HG03095 (cell line): Measurements from ENCODE around the gene KCNK16.

ENCODE experiments used
- ATAC-seq: cut with Tn5 transposase; IDR thresholded peaks from one replicate; pipeline ENCODE4 v1.9.1; 2021; ENCODE audit warnings: moderate library complexity; ENCODE audit not compliant: unreplicated experiment

KCNK16 gene

DNA sequence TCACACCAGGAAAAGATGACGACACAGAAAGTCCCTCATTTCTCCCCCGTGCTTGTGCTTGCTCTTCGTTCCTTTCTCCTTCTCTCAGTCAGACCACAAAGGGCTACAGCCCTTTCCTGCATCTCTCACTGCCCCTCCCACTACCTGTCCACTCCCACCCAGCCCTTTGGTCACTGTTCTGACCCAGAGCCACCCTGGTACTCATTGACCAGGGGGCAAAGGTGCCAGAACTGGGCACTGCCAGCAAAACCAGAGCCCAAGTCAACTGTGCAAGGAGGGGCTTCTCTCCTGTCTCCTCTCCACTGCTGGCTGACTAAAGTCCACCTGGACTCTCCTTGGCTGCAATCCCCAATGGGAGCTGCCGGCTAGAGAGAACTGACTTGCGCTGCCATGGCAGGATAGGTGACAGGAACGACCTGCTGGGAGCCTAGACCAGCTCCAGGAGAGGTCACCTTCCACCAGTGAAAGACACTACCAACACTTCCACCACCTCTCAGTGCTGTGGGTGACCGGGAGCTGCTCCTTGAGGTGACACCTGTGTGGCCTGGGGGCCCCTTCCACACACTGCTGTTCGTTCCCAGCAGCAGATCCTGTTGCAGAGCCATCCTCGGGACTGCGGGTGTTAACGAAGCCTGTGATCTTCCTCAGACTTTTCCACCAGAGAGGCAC lies 41.1 kb downstream of the KCNK16 start:
- no peak for ATAC-seq

DNA sequence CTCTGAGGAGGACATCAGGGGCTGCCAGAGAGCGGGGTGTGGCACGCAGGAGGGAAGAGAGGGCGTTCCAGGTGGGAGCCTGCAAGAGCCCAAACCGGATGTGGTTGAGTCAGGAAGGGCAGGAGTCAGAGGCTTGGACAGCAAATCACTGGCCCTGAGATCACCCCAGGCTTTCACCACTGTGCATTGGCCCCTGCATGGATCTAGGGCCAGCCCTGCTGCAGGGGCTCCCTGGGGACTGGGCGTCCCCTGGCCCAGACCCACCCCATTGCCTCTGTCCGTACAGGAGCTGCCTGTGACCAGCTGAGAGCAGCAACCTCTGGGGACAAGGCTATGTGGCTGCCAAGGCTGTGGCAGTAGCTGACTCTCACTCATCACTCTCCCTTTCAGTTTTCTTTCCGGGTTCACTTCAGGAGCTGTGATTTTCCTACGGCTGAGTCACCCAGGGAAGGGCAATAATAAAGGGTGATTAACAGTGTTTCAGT lies 42.2 kb downstream of the KCNK16 start:
- ATAC-seq = no peak

DNA sequence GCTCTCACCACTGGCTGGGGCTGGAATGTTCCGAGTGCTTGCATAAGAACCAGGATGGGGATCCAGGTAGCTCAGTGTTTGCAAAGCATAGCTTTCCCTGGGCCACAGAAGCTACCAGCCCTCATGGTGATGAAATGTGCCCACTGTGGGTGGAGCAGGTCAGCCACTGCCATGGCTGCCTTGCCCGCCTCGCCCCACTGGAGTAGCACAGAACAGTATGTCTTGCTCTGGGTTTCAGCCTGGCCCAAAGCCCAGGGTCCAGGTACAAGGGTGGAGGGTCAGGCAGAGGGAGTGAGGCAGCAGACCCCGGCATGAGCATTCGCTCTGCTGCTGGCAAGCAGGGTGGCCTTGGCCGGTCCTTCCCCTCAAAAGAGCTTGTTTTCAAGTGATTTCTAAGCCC lies 43.0 kb downstream of the KCNK16 start:
- no peak for ATAC-seq

DNA sequence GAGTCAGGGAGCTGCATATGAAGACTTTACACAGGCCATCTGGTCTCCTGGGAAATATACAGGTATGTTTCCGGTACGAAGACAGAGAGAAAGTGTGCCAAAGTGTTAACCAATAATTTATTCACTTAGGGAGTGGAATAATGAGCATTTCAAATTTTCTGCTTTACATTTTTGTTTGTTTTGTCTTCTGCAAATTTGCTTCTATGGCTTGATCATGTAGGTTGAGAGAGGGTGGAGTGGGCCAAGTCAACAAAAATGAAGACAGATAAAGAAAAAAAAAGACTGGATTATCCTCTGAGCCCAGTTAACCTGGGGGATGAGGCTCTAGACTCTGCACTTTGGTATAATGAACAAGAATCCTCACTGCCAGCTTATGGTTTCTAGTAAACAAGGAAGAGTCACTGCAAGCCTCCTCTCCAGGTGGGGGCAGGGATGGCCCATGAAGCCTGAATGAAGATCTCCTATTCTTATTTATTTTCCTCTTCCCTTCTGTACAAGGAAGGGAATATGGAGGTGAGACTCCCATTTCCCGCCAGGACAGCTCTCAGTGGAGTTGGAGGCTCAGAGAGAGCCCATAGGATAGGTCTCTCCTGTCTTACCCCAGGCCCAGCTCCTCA lies 46.0 kb downstream of the KCNK16 start:
- ATAC-seq = no peak

DNA sequence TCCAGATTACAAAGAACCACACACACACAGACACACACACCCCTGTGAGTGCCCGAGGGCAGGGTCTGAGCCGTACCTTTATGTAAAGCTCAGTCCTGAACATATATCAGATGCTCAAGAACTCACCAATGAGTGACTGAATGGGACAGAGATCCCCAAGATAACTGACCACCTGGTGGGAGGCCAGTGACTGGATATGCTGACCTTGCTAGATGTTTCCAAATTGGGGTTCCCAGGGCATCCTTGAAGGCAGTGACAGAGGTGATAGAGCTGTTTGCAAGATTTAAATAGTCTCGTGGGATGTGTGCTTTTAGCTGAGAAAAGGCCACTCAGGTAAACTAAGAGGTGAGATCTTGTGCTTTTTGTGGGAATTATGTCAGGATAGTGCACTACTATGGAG lies 47.6 kb downstream of the KCNK16 start:
- ATAC-seq = no peak

DNA sequence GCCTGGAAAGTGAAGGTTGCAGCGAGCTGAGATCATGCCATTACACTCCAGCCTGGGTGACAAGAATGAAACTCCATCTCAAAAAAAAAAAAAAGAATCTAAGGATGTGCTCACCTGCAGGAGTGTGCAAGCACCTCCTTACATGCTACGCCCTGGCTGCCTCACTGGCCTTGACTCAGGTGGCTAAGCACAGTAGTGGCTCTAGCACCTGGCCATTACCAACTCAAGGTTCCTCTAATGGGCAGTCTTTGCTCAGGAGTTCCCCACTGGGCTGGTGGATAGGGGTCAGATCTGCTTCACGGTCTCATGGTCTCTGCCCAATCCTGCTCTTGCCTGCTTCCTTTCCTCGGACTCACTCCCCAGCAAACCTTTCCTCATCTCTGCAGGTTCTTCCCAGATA lies 48.0 kb downstream of the KCNK16 start:
- no peak for ATAC-seq

DNA sequence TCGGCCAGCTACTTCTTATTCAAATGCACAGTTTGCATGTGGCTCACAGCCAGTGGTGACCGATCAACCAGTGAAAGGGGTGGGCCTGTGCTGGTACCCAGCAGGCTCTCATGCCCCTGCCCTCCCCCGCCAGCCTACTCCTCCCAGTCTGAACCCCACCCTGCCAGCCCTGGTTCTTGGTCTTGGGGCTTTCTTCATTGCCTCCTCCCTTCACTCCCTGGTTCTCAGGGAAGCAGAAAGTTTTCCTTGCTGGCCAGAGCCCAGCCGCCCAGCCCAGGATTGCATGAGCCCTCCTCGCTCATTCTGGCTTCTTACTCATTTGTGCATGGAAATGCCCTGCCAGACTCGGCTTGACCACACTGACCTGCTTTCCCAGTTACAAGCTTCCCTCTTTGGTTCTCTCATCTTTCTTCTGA lies 49.1 kb downstream of the KCNK16 start:
- ATAC-seq = no peak

DNA sequence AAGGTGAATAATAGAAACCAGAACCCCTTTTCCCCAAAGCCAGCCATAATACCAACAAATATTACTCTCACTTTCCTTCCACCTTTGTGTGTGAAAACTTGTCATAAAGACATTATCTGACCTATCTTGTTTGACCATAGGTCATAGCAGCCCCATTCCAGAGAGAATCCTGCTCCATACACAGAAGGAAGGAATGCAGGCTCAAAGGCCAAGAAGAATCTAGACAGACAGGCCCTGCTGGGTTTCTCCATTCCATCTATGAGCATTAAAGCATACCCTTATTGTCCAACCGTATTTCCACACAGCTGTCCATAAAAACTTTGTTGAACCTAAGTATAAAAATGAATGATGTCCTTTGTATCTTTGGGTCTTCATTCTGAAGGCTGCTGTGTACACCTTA lies 52.5 kb downstream of the KCNK16 start:
- ATAC-seq = no peak

DNA sequence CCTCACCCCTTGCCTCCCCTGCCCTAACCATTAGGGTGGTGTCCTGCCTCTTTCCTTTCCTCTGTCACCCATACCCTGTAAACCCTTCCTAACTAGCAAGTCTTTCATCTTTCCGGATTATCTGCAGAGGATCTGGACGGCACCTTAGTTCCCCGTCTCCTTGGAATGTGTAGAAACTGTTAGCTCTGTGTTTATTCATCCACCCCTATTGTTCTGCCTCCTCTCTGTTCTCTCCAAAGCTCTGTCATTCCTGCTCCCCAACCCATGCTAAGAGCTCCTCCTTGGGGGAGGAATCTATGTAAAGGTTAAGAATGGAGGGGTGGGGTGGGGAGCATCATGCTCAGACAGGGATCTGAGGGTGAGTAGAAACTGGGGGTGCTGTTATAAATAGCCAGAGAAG lies 53.8 kb downstream of the KCNK16 start:
- ATAC-seq = no peak

DNA sequence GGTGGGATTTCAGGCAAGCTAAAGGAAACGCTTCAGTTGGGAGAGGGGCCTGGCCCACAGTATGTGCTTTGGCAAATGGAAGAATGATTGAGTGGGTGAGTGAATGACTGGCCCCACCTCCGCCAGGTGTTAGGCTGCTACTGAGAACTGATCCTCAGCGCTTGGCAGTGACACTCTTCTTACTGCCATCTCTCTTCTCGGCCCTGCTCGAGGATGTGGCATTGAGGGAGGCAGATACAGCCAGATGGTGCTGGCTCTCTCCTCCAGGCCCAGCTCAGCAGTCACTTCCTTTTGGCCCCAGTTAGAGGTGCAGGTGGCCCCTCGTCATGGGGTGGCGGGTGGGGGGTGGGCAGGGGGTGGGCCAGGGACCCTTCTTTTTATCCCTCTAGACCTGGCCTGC lies 54.3 kb downstream of the KCNK16 start:
- ATAC-seq = no peak

DNA sequence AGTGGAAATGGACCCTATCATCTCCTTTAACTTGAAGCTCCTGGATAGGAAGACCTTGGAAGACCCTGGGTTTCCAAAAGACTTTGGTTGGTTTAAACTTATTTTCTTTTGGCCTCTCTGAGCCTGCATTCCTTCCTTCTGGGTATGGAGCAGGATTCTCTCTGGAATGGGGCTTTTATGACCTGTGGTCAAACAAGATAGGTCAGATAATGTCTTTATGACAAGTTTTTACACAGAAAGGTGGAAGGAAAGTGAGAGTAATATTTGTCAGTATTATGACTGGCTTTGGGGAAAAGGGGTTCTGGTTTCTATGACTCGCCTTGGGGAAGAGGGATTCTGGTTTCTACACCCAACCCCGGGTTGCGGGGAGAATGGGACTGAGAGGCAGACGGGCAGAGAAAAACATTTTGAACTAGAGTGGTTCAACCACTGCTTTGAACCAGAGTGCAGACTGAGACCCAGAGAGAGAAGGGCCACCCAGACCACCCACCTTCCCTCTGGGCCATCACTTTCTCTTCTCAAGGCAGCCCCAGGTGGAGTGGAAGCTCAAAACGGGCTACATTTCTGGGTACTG lies 55.6 kb downstream of the KCNK16 start:
- ATAC-seq = no peak

DNA sequence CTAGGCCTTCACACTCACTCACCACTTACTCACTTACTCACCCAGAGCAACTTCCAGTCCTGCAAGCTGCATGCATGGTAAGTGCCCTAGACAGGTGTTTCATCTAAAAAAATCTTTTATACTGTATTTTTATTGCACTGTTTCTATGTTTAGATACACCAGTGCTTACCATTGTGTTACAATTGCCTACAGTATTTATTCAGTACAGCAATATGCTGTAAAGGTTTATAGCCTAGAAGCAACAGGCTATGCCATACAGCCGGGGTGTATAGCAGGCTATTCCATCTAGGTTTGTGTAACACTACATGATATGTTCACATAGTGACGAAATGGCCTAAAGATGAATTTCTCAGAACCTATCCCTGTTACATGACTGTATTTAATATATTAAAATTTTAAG lies 56.1 kb downstream of the KCNK16 start:
- ATAC-seq = no peak
